SW480 (cell line): ENCODE results near the gene ZKSCAN7.
"Not testable (repeated sequence)": the region's sequence is repeated elsewhere in the genome, so short reads cannot be mapped to it uniquely, and the experiment has no call there.

ENCODE experiments used
- DNase-seq: peaks from one replicate; pipeline ENCODE4 v3.0.0-alpha.2; 2016; ENCODE audit warnings: low spot score

ZKSCAN7 gene

GRCh38 chr3:44554626-44555592, at the start of gene ZKSCAN7:
Gene ZKSCAN7 (plus strand): TSS chr3:44555193. CDS start chr3:44557048, 1,855 bp downstream.
- no peak for DNase-seq

GRCh38 chr3:44506556-44506955, 48.4 kb upstream of the ZKSCAN7 start:
- no peak for DNase-seq

GRCh38 chr3:44506961-44507360, 48.0 kb upstream of the ZKSCAN7 start:
- DNase-seq: no peak

DNA sequence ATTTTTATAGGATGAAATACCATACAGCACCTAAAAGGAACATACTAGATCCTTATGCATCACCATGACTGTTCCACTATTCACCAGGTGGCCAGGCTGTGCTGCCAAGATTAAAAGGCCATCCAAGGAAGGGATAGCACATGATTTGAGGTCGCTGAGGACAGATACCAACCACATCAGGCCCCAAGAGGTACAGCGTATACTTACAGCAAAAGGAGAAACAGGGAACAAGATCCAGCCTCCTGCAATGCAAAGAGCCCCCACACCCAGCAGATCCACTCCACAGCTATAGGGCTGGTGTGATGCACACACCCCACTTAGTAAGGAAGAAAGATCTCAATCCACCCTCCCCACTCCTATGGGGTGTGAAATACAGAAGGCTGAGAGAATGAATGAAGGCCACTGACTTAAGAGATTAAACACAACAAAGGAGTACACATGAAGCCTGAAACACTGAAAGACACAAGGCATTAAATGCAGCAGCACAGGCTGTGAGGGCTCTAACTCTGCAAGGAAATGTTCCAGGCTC, 45.5 kb upstream of the ZKSCAN7 start:
- no peak for DNase-seq

DNA sequence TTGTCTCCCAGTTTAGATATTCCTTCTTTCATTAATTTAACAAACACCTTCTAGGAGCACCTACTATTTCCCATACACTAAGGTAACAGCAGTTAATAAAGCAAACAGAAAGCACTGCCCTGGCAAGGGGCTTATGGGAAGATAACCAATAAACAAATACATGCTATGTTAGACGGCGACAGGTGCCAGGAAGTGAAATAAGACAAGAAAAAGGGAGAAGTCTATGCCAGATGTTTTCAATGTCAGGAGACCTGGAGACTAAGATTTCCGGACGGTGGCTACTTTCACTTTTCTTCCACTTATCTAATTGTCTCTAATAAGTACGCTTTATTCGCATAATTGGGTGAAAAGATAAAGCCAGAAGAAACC, 45.0 kb upstream of the ZKSCAN7 start:
- peak; percentile 41 for DNase-seq

- no peak for DNase-seq
These were observed 43.8 kb upstream of the ZKSCAN7 start for GRCh38 chr3:44511238-44511566.

GRCh38 chr3:44513513-44513912, 41.5 kb upstream of the ZKSCAN7 start:
- DNase-seq: no peak

DNA sequence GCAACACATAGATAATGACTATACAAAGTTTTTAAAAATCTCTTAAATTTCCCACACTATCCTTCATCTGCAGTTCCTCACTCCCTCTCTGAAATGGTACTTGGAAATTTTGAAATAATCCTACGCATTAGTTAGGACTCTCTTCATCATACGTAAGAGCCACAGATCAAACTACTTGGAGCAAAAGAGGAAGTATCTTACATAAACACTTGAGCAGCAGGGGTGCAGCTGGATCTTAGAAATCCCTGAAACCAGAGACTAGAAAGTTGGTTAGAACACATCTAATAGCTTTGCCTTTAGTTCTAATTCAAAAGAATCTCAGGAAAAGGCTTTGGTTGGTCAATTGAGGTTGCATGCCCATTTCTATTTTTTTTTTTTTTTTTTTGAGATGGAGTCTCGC, 38.8 kb upstream of the ZKSCAN7 start:
- no peak for DNase-seq

DNA sequence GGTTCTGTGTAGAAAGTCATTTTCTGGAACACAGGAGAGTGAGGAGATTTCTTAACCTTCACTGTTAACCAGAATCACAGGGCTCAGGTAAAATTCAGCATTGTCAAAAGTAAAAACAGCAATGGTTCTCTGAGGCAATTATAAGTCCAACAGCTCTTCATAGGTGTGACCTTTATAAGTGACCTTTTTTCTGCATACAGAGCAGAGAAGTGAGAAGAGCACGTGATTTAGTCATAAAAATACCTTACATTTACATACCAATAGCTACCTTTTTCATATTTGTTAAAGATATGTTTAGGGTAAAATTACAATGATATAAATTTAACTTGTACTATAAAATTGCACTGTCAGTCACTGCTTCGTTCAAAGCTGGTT, 36.2 kb upstream of the ZKSCAN7 start:
- no peak for DNase-seq

DNA sequence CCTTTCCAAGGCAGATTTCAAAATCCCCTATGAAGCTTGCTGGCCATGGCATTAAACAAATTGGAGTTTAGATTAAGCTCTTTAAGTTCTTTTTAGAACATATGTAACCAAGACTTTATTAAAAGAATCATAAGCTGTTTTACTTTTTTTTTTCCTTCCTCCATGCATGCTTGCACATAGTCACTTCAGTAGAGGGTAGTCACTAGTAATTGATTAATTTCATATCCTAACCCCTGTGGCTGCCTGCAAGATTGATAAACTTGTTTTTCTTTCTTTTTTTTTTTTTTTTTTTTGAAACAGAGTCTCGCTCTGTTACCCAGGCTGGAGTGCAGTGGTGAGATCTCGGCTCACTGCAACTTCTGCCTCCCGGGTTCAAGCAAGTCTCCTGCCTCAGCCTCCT, 33.3 kb upstream of the ZKSCAN7 start:
- DNase-seq: no peak

DNA sequence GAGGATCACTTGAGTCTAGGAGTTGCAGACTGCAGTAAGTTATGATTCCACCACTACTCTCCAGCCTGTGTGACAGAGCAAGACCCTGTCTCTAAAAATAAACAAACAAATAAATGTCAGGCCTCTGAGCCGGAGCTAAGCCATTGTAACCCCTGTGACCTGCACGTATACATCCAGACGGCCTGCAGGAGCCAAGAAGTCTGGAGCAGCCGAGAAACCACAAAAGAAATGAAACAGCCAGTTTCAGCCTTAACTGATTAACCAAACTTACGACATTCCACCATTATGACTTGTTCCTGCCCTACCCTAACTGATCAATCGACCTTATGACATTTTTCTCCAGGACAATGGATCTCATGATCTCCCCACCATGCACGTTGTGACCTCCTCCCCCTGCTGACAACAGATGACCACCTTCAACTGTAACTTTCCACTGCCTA, 32.5 kb upstream of the ZKSCAN7 start:
- no peak for DNase-seq

- no peak for DNase-seq
These were observed 29.9 kb upstream of the ZKSCAN7 start for GRCh38 chr3:44525060-44525459.

DNA sequence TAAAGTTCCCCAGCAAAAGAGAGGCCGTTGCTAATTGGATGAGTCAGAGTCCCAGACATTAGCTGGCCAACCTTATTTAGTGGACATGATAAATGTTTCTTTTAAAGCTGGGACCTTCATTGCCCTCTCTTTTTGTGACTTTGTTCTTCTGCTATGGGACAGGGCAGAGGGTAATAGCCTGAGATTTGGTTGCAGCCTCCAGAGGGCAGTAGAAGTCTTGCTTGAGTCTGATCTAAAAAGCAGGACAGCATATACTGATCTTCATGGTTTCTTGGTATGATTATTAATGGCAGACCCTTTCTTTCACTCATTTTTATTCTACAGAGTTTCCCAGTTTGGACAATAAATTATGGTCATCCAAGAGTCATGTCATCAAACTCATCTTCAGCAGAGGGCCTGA, 25.1 kb upstream of the ZKSCAN7 start:
- DNase-seq: no peak

DNA sequence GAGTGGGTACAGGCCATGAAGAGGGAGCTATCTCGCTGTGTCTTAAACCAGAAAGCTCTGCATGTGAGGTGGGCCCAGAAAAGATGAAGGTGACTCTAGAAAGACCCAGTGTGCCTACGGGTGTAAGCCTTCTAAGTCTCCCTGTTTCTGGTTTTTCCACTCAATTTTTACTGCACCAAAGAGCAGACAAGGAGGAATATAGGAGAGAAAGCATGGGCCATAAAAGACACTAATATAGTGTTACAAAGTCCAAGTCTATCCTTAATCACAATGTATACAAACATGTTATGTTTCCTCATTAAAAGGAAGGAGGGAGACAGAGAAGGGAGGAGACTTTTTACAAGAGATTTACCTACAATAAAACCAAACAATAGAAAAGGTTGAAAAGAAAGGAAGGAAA, 24.1 kb upstream of the ZKSCAN7 start:
- DNase-seq: no peak

- not testable (repeated sequence) for DNase-seq
These were observed 20.3 kb upstream of the ZKSCAN7 start for GRCh38 chr3:44534659-44535058.

DNA sequence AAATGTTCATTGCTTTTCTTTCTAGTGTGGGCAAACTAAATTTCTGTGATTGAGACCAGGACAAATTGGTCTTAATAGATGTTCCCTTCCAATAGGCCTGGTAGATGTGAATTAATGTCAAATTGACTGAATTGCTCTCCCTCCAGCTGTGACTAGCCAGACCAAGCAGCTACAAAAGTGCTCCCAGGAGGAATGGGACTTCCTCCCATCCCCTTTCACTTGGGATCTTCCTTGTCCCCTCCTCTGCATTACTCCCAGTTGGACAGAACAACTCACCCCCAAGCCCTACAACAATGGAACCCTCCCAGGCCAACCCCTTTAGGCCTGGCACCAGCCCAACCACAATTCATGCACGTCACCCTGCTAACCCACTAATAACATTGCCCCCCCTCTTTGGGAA, 19.6 kb upstream of the ZKSCAN7 start:
- DNase-seq: no peak

DNA sequence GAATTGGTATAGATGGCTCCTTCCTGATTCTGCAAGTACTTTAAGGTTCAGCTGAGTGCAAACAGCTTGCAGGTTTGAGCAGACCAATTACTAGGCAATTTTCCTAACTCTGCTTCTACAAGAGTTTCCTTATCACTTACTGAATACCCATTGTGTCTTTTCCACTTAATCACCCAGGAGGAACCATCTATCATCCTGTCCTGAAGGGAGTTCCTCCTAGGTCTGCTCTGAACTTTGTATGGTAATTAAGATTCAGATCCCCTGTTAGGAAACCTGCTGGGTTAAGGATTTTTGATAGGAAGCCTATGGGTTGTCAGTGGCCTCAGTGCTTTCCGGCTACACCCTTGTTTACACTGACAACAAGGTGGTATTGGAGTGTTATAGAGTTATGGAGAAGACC, 10.2 kb upstream of the ZKSCAN7 start:
- DNase-seq: not testable (repeated sequence)

GRCh38 chr3:44555723-44556122, 730 bp downstream of the ZKSCAN7 start:
- DNase-seq: no peak

DNA sequence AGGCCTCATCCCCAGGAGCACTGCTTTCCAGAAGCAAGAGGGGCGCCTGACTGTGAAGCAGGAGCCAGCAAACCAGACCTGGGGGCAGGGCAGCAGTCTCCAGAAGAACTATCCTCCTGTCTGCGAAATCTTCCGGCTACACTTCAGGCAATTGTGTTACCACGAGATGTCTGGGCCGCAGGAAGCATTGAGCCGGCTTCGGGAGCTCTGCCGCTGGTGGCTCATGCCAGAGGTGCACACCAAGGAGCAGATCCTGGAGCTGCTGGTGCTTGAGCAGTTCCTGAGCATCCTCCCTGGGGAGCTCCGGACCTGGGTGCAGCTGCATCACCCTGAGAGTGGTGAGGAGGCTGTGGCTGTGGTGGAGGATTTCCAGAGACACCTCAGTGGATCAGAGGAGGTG, 2.1 kb downstream of the ZKSCAN7 start:
- no peak for DNase-seq

DNA sequence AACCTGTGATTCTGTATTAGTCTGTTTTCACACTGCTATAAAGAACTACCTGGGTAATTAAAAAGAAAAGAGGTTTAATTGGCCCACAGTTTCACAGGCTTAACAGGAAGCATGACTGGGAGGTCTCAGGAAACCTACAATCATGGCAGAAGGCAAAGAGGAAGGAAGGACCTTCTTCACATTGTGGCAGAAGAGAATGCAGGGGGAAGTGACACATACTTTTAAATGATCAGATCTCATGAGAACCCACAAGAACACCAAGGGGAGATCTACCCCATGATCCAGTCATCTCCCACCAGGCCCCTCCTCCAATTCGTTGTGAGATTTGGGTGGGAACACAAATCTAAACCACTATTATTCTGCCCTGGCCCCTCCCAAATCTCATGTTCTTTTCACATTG, 6.1 kb downstream of the ZKSCAN7 start:
- DNase-seq: no peak

DNA sequence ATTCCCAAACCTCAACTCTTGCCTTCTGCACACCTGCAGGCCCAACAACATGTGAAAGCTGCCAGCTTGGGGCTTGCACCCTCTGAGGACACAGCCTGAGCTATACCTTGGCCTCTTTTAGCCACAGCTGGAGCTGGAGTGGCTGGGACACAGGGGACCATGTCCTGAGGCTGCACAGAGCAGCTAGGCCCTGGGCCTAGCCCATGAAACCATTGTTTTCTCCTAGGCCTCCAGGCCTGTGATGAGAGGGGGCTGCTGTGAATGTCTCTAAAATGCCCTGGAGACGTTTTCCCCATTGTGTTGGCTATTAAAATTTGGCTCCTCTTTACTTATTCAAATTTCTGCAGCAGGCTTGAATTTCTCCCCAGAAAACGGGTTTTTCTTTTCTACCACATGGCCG, 7.2 kb downstream of the ZKSCAN7 start:
- no peak for DNase-seq

- no peak for DNase-seq
These were observed 13.6 kb downstream of the ZKSCAN7 start for GRCh38 chr3:44568561-44568960.

GRCh38 chr3:44571024-44571423, 16.0 kb downstream of the ZKSCAN7 start:
- no peak for DNase-seq

- no peak for DNase-seq
These were observed 21.6 kb downstream of the ZKSCAN7 start for GRCh38 chr3:44576613-44577012.
